IMR-90 (cell line): ENCODE data around the gene ADCY5. TPM values are rescaled to one million over a fixed set of nuclear protein-coding genes. Genes with fewer than 3 reads are reported as not detected.

Source experiments
- ATAC-seq: fragments of 200-7000 bp; cut with Tn5 transposase; 2 replicates; pipeline ENCODE4 v1.9.1; 2020; ENCODE audit warnings: low read depth, mild to moderate bottlenecking, moderate library complexity
- BruUV-seq: library from RNA; stranded (reverse); fragments of 400-500 nt; replicated peaks from 2 replicates; lab custom pipeline; 2021; lab: Mats Ljungman, UMichigan
- CTCF ChIA-PET: fragments of 300-600 bp; formaldehyde crosslinking; extraction: SDS; loops from one replicate; lab custom pipeline; 2021; ENCODE audit warnings: antibody characterized with exemption; lab: Yijun Ruan, JAX
- POLR2A ChIA-PET: fragments of 300-600 bp; sonication (Branson Sonifier 250); formaldehyde crosslinking; loops from one replicate; lab custom pipeline; 2022; ENCODE audit warnings: antibody characterized with exemption; ENCODE audit not compliant: unreplicated experiment; lab: Charles Lee
- DNase-seq: peaks from one replicate; pipeline ENCODE4 v3.0.0; 2013
- H2AFZ ChIP-seq: replicated peaks from 2 replicates; pipeline ENCODE3; 2013; ENCODE audit warnings: low read length, mild to moderate bottlenecking; ENCODE audit not compliant: poor library complexity
- H2AK5ac ChIP-seq: 2 replicates; pipeline ENCODE4 v1.6.1; 2013; ENCODE audit warnings: low read depth, low read length, inconsistent platforms
- H2AK9ac ChIP-seq: replicated peaks from 2 replicates; pipeline ENCODE3; 2013; ENCODE audit warnings: mild to moderate bottlenecking, low read depth, low read length, moderate library complexity; ENCODE audit not compliant: poor library complexity
- H2BK120ac ChIP-seq: 2 replicates; pipeline ENCODE4 v1.6.1; 2013; ENCODE audit warnings: low read depth, low read length, inconsistent platforms
- H2BK15ac ChIP-seq: 3 replicates; pipeline ENCODE4 v1.6.1; 2013; ENCODE audit warnings: low read depth, low read length, inconsistent platforms
- H2BK20ac ChIP-seq: 2 replicates; pipeline ENCODE4 v1.6.1; 2013; ENCODE audit warnings: low read depth, mild to moderate bottlenecking, inconsistent platforms, low read length, moderate library complexity
- H2BK5ac ChIP-seq: 2 replicates; pipeline ENCODE4 v1.6.1; 2013; ENCODE audit warnings: mild to moderate bottlenecking, low read depth, low read length, inconsistent platforms; ENCODE audit not compliant: poor library complexity, severe bottlenecking
- H3K14ac ChIP-seq: replicated peaks from 2 replicates; pipeline ENCODE4 v1.6.1; 2013; ENCODE audit warnings: low read depth, low read length, inconsistent platforms
- H3K18ac ChIP-seq: 2 replicates; pipeline ENCODE4 v1.6.1; 2013; ENCODE audit warnings: low read depth, low read length, control low read depth
- H3K23ac ChIP-seq: 2 replicates; pipeline ENCODE4 v1.6.1; 2013; ENCODE audit warnings: low read depth, low read length, inconsistent platforms
- H3K27ac ChIP-seq: 2 replicates; pipeline ENCODE4 v1.5.1; 2013; ENCODE audit warnings: mild to moderate bottlenecking, control low read depth, low read length; ENCODE audit not compliant: insufficient read depth
- H3K27me3 ChIP-seq: 2 replicates; pipeline ENCODE4 v1.6.1; 2013; ENCODE audit warnings: low read length; ENCODE audit not compliant: control insufficient read depth, insufficient read depth
- H3K36me3 ChIP-seq: 2 replicates; pipeline ENCODE4 v1.6.1; 2013; ENCODE audit warnings: low read length, mixed read lengths; ENCODE audit not compliant: control insufficient read depth, insufficient read depth
- H3K4ac ChIP-seq: 2 replicates; pipeline ENCODE4 v1.6.1; 2013; ENCODE audit warnings: low read depth, low read length, inconsistent platforms
- H3K4me1 ChIP-seq: 2 replicates; pipeline ENCODE4 v1.6.1; 2013; ENCODE audit warnings: low read length, mixed read lengths; ENCODE audit not compliant: control insufficient read depth, insufficient read depth
- H3K4me2 ChIP-seq: 2 replicates; pipeline ENCODE4 v1.6.1; 2013; ENCODE audit warnings: low read depth, mild to moderate bottlenecking, control low read depth, low read length, moderate library complexity
- H3K4me3 ChIP-seq: 2 replicates; pipeline ENCODE4 v1.5.1; 2013; ENCODE audit warnings: low read depth, mild to moderate bottlenecking, control low read depth, low read length, moderate library complexity; ENCODE audit not compliant: insufficient read depth
- H3K56ac ChIP-seq: 2 replicates; pipeline ENCODE4 v1.6.1; 2013; ENCODE audit warnings: low read length, inconsistent platforms; ENCODE audit not compliant: insufficient read depth; ENCODE audit errors: extremely low read depth
- H3K79me1 ChIP-seq, 2 experiments: 2 replicates each; pipeline ENCODE4 v1.6.1; 2013; ENCODE audit warnings: low read length in 2 of 2, inconsistent platforms in 1 of 2, low read depth in 1 of 2
- H3K9ac ChIP-seq: 2 replicates; pipeline ENCODE4 v1.6.1; 2013; ENCODE audit warnings: low read depth, low read length, control low read depth
- H3K9me1 ChIP-seq: 2 replicates; pipeline ENCODE4 v1.6.1; 2013; ENCODE audit warnings: low read length, inconsistent platforms; ENCODE audit not compliant: insufficient read depth
- H3K9me3 ChIP-seq: 2 replicates; pipeline ENCODE4 v1.6.1; 2013; ENCODE audit warnings: low read length; ENCODE audit not compliant: control insufficient read depth, insufficient read depth
- H4K20me1 ChIP-seq: 2 replicates; pipeline ENCODE4 v1.6.1; 2013; ENCODE audit warnings: low read length, inconsistent platforms; ENCODE audit not compliant: insufficient read depth
- H4K5ac ChIP-seq: 2 replicates; pipeline ENCODE4 v1.6.1; 2013; ENCODE audit warnings: mild to moderate bottlenecking, low read depth, low read length, control low read depth
- H4K8ac ChIP-seq, 2 experiments: 2 replicates each; pipeline ENCODE4 v1.6.1; 2013; ENCODE audit warnings: low read depth in 2 of 2, low read length in 2 of 2, control low read depth in 1 of 2, inconsistent platforms in 1 of 2
- H4K91ac ChIP-seq: 2 replicates; pipeline ENCODE4 v1.6.1; 2013; ENCODE audit warnings: low read depth, low read length, inconsistent platforms; ENCODE audit not compliant: insufficient read depth
- BHLHE40 ChIP-seq: fragments of 150-350 bp; IDR thresholded peaks from 2 replicates; pipeline ENCODE4 v1.6.1; 2016; ENCODE audit warnings: mild to moderate bottlenecking, low read depth, low read length
- CEBPB ChIP-seq: IDR thresholded peaks from 2 replicates; pipeline ENCODE4 v1.6.1; 2012; ENCODE audit warnings: low read depth, low read length, improper control_type of control experiment
- CHD1 ChIP-seq: IDR thresholded peaks from 2 replicates; pipeline ENCODE4 v1.6.1; 2012; ENCODE audit warnings: low read depth, low read length, improper control_type of control experiment
- FOS ChIP-seq: fragments of 150-350 bp; IDR thresholded peaks from 2 replicates; pipeline ENCODE4 v1.6.1; 2016; ENCODE audit warnings: low read depth, low read length
- MAFK ChIP-seq: IDR thresholded peaks from 2 replicates; pipeline ENCODE4 v1.6.1; 2012; ENCODE audit warnings: low read depth, low read length, improper control_type of control experiment
- MAZ ChIP-seq: IDR thresholded peaks from 2 replicates; pipeline ENCODE4 v1.6.1; 2012; ENCODE audit warnings: low read depth, mild to moderate bottlenecking, low read length, improper control_type of control experiment, moderate library complexity, borderline replicate concordance
- MXI1 ChIP-seq: IDR thresholded peaks from 2 replicates; pipeline ENCODE4 v1.6.1; 2012; ENCODE audit warnings: low read depth, mild to moderate bottlenecking, low read length, moderate library complexity, borderline replicate concordance
- NFE2L2 ChIP-seq: fragments of 150-350 bp; IDR thresholded peaks from 2 replicates; pipeline ENCODE4 v1.6.1; 2016; ENCODE audit warnings: low read depth, mild to moderate bottlenecking, low read length
- RAD21 ChIP-seq: IDR thresholded peaks from 2 replicates; pipeline ENCODE4 v1.6.1; 2012; ENCODE audit warnings: low read length, improper control_type of control experiment
- RCOR1 ChIP-seq: IDR thresholded peaks from 2 replicates; pipeline ENCODE4 v1.6.1; 2012; ENCODE audit warnings: mild to moderate bottlenecking, low read length, improper control_type of control experiment; ENCODE audit not compliant: insufficient replicate concordance
- RFX5 ChIP-seq: IDR thresholded peaks from 2 replicates; pipeline ENCODE4 v1.8.0; 2012; ENCODE audit warnings: low read depth, mild to moderate bottlenecking, low read length, moderate library complexity
- WGBS, 2 experiments: methylation state at CpG; one replicate each; pipeline versions ENCODE4 v1.1.5 to v1.1.7; 2013; ENCODE audit warnings: missing lambda C conversion rate in 2 of 2; ENCODE audit not compliant: insufficient read length in 1 of 2; ENCODE audit errors: extremely low coverage in 2 of 2; 5-methylcytosine and 5-hydroxymethylcytosine counted together
- dilution Hi-C: fragments of 300-500 bp; cut with HindIII; formaldehyde crosslinking; loops from one replicate; pipeline ENCODE4 v1.14.3; 2018; ENCODE audit warnings: low sequenced_read_pairs; ENCODE audit not compliant: unreplicated experiment
- in situ Hi-C: fragments of 300-500 bp; cut with MboI; formaldehyde crosslinking; loops from 3 replicates; pipeline ENCODE4 v1.14.3; 2019; ENCODE audit warnings: low sequenced_read_pairs, inconsistent platforms, mixed read lengths
- intact Hi-C: fragments of 100-400 bp; cut with micrococcal nuclease; formaldehyde crosslinking; loops from 2 replicates; pipeline ENCODE4 v1.10.0; 2022
- polyA plus RNA-seq, 3 experiments: library from polyadenylated mRNA; depleted of rRNA; stranded (reverse); fragments of >200 nt; gene quantifications; 2 replicates each; pipeline ENCODE4 v1.2.3, GENCODE V29; 2012; ENCODE audit warnings: low replicate concordance in 1 of 3
- total RNA-seq: library from RNA; depleted of rRNA; stranded (reverse); fragments of >200 nt; gene quantifications from 2 replicates; pipeline ENCODE4 v1.2.3, GENCODE V29; 2012
- TF ChIP-seq, protein P1 (sequence below): fragments of 150-350 bp; IDR thresholded peaks from 2 replicates; pipeline ENCODE4 v1.6.1; 2017; ENCODE audit warnings: mild to moderate bottlenecking, antibody characterized with exemption, low read length, low read depth
- TF ChIP-seq, protein P2 (sequence below): conservative IDR thresholded peaks from 2 replicates; pipeline ENCODE4 v1.5.1; 2012; ENCODE audit warnings: mild to moderate bottlenecking, low read depth, low read length, improper control_type of control experiment
- TF ChIP-seq, protein P3 (sequence below): fragments of 150-350 bp; IDR thresholded peaks from 2 replicates; pipeline ENCODE4 v1.6.1; 2016; ENCODE audit warnings: low read depth, mild to moderate bottlenecking, low read length, moderate library complexity, borderline replicate concordance

The ADCY5 gene
- total and polyA plus RNA-seq, 2 of the 4 experiments (the other 2 are of a cell fraction) = 0.14 to 0.18 TPM

DNA sequence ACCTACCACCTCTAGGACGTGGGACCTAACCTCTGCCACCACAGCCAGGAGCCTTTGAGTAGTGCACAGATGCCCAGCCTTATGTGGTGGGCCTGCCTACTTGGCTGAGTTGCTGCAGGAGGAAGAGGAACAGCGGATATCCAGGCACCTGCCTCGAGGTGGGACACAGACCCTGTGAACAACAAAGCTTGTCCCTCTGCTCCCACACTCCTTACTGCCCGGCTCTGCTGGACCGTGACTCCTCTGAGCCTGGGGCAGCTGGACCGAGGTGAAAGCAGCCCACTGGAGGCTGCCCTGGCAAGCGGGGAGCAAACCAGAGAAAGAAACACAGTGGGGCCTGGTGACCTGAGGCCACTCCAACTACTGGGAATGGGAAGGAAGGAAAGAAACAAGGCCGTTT is 149.3 kb downstream of the ADCY5 start:
- Histone ChIP-seq H3K79me1 (no peaks in the 10 kb centered on the region), H3K4me2 (no peak overlapping the region), H2BK20ac (no peak overlapping the region), H4K20me1 (no peaks in the 10 kb centered on the region), H3K23ac (no peak overlapping the region), H3K9me3 (no peaks in the 10 kb centered on the region), H2AK5ac (no peak overlapping the region), H4K91ac (no peak overlapping the region), H2AK9ac (no peak overlapping the region), H3K4me3 (no peak overlapping the region), H4K8ac (no peak overlapping the region), H3K18ac (no peak overlapping the region), H3K9me1 (no peaks in the 10 kb centered on the region), H2BK15ac (no peak overlapping the region), H3K9ac (no peak overlapping the region), H2BK120ac (no peak overlapping the region), H3K36me3 (no peaks in the 10 kb centered on the region), H3K56ac (no peak overlapping the region), H3K14ac (no peak overlapping the region), H2BK5ac (no peak overlapping the region), H3K4ac (no peak overlapping the region), H3K4me1 (no peaks in the 10 kb centered on the region), H2AFZ (no peak overlapping the region), H4K5ac (no peak overlapping the region), H3K27me3 (peaks cover 45% of the 10 kb centered on the region), H3K27ac (no peak overlapping the region)
- WGBS, 2 experiments = 60% methylated on average over 1 of the region's 8 CpGs; no CpG with 5 or more reads in 1 of the 2 experiments
- no peak for DNase-seq
- intact Hi-C loops (no loop called here), dilution Hi-C loops (no loop called here), in situ Hi-C loops (no loop called here)
- CTCF ChIA-PET = interaction anchor here (1.1 kb wide), 1 partner anchor 12 kb away, joined by 3 read pairs; no protein-coding TSS in a partner anchor
- ATAC-seq = no peak
- TF ChIP-seq FOS (no peak), CHD1 (no peak), MAZ (no peak), MXI1 (no peak), BHLHE40 (no peak), NFE2L2 (no peak), RFX5 (no peak), RAD21 (no peak), RCOR1 (no peak), CEBPB (no peak), MAFK (no peak)
- TF ChIP-seq, protein P1, sequence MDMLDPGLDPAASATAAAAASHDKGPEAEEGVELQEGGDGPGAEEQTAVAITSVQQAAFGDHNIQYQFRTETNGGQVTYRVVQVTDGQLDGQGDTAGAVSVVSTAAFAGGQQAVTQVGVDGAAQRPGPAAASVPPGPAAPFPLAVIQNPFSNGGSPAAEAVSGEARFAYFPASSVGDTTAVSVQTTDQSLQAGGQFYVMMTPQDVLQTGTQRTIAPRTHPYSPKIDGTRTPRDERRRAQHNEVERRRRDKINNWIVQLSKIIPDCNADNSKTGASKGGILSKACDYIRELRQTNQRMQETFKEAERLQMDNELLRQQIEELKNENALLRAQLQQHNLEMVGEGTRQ = no peak
- TF ChIP-seq, protein P2, sequence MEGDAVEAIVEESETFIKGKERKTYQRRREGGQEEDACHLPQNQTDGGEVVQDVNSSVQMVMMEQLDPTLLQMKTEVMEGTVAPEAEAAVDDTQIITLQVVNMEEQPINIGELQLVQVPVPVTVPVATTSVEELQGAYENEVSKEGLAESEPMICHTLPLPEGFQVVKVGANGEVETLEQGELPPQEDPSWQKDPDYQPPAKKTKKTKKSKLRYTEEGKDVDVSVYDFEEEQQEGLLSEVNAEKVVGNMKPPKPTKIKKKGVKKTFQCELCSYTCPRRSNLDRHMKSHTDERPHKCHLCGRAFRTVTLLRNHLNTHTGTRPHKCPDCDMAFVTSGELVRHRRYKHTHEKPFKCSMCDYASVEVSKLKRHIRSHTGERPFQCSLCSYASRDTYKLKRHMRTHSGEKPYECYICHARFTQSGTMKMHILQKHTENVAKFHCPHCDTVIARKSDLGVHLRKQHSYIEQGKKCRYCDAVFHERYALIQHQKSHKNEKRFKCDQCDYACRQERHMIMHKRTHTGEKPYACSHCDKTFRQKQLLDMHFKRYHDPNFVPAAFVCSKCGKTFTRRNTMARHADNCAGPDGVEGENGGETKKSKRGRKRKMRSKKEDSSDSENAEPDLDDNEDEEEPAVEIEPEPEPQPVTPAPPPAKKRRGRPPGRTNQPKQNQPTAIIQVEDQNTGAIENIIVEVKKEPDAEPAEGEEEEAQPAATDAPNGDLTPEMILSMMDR = no peak
- TF ChIP-seq, protein P3, sequence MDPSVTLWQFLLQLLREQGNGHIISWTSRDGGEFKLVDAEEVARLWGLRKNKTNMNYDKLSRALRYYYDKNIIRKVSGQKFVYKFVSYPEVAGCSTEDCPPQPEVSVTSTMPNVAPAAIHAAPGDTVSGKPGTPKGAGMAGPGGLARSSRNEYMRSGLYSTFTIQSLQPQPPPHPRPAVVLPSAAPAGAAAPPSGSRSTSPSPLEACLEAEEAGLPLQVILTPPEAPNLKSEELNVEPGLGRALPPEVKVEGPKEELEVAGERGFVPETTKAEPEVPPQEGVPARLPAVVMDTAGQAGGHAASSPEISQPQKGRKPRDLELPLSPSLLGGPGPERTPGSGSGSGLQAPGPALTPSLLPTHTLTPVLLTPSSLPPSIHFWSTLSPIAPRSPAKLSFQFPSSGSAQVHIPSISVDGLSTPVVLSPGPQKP = no peak
- POLR2A ChIA-PET = no interaction called here
- BruUV-seq = no TSS peak
